Mucosa of stomach (tissue), 1 donor: ENCODE measurements around the gene NEUROD6.

Experiments used
- H3K27me3 ChIP-seq: one replicate; pipeline ENCODE4 v1.7.0; 2013; ENCODE audit warnings: mild to moderate bottlenecking, low read length; ENCODE audit not compliant: control insufficient read depth, insufficient read depth
- H3K36me3 ChIP-seq: one replicate; pipeline ENCODE4 v1.7.0; 2013; ENCODE audit warnings: low read length; ENCODE audit not compliant: control insufficient read depth, insufficient read depth
- H3K4me1 ChIP-seq: one replicate; pipeline ENCODE4 v1.7.0; 2013; ENCODE audit warnings: mild to moderate bottlenecking, low read length; ENCODE audit not compliant: control insufficient read depth, insufficient read depth
- H3K4me3 ChIP-seq: one replicate; pipeline ENCODE4 v1.7.0; 2013; ENCODE audit warnings: low read length
- H3K9ac ChIP-seq: one replicate; pipeline ENCODE4 v1.7.0; 2013; ENCODE audit warnings: mild to moderate bottlenecking, low read length, moderate library complexity
- H3K9me3 ChIP-seq: one replicate; pipeline ENCODE4 v1.7.0; 2013; ENCODE audit warnings: mild to moderate bottlenecking, low read length, moderate library complexity; ENCODE audit not compliant: control insufficient read depth
- donor health status: Pancreatic carcinoma.

NEUROD6 gene

GRCh38 chr7:31345421-31345820, 4.9 kb upstream of the NEUROD6 start:
- Histone ChIP-seq H3K4me3 (no peak overlapping the region), H3K27me3 (no peaks in the 10 kb centered on the region), H3K4me1 (no peaks in the 10 kb centered on the region), H3K36me3 (no peaks in the 10 kb centered on the region), H3K9me3 (no peaks in the 10 kb centered on the region), H3K9ac (no peak overlapping the region)

- Histone ChIP-seq H3K36me3 (no peaks in the 10 kb centered on the region), H3K4me3 (no peak overlapping the region), H3K4me1 (no peaks in the 10 kb centered on the region), H3K9ac (no peak overlapping the region), H3K9me3 (no peaks in the 10 kb centered on the region), H3K27me3 (no peaks in the 10 kb centered on the region)
Measured at GRCh38 chr7:31343516-31344305, 3.2 kb upstream of the NEUROD6 start.

- Histone ChIP-seq H3K4me1 (no peaks in the 10 kb centered on the region), H3K27me3 (peaks cover 14% of the 10 kb centered on the region), H3K4me3 (no peak overlapping the region), H3K36me3 (no peaks in the 10 kb centered on the region), H3K9ac (no peak overlapping the region), H3K9me3 (no peaks in the 10 kb centered on the region)
Measured at GRCh38 chr7:31341141-31341540, 615 bp upstream of the NEUROD6 start.

- Histone ChIP-seq H3K4me3 (no peak overlapping the region), H3K4me1 (no peaks in the 10 kb centered on the region), H3K27me3 (peaks cover 22% of the 10 kb centered on the region), H3K9ac (no peak overlapping the region), H3K36me3 (no peaks in the 10 kb centered on the region), H3K9me3 (no peaks in the 10 kb centered on the region)
Measured at GRCh38 chr7:31340051-31340450, 475 bp downstream of the NEUROD6 start.

- Histone ChIP-seq H3K9ac (no peak overlapping the region), H3K9me3 (no peaks in the 10 kb centered on the region), H3K4me1 (no peaks in the 10 kb centered on the region), H3K36me3 (no peaks in the 10 kb centered on the region), H3K27me3 (peaks cover 22% of the 10 kb centered on the region), H3K4me3 (no peak overlapping the region)
Measured at GRCh38 chr7:31338706-31339105, 1.8 kb downstream of the NEUROD6 start.

- H3K9me3 ChIP-seq, result no peaks in the 10 kb centered on the region
- no peak overlapping the region for H3K9ac ChIP-seq
- H3K36me3 ChIP-seq, result no peaks in the 10 kb centered on the region
- no peaks in the 10 kb centered on the region for H3K4me1 ChIP-seq
- no peak overlapping the region for H3K4me3 ChIP-seq
- peaks cover 22% of the 10 kb centered on the region for H3K27me3 ChIP-seq
Measured at GRCh38 chr7:31337002-31337565, 3.4 kb downstream of the NEUROD6 start.

GRCh38 chr7:31336202-31337001, 4.1 kb downstream of the NEUROD6 start:
- Histone ChIP-seq H3K4me3 (no peak overlapping the region), H3K27me3 (peaks cover 22% of the 10 kb centered on the region)

GRCh38 chr7:31335884-31336201, 4.7 kb downstream of the NEUROD6 start:
- peaks cover 22% of the 10 kb centered on the region for H3K27me3 ChIP-seq
- no peak overlapping the region for H3K4me3 ChIP-seq
- no peak overlapping the region for H3K9ac ChIP-seq

More at GRCh38 chr7:31336202-31337001, 4.1 kb downstream of the NEUROD6 start:
- H3K9ac ChIP-seq, result no peak overlapping the region
- H3K4me1 ChIP-seq, result no peaks in the 10 kb centered on the region
- H3K36me3 ChIP-seq, result no peaks in the 10 kb centered on the region
- H3K9me3 ChIP-seq, result no peaks in the 10 kb centered on the region

GRCh38 chr7:31335161-31335856, 5.2 kb downstream of the NEUROD6 start:
- H3K9ac ChIP-seq, result no peak overlapping the region
- H3K9me3 ChIP-seq, result no peaks in the 10 kb centered on the region
- no peaks in the 10 kb centered on the region for H3K36me3 ChIP-seq
- H3K27me3 ChIP-seq, result peaks cover 22% of the 10 kb centered on the region
- no peak overlapping the region for H3K4me3 ChIP-seq
- H3K4me1 ChIP-seq, result no peaks in the 10 kb centered on the region

More at GRCh38 chr7:31335884-31336201, 4.7 kb downstream of the NEUROD6 start:
- Histone ChIP-seq H3K36me3 (no peaks in the 10 kb centered on the region), H3K9me3 (no peaks in the 10 kb centered on the region), H3K4me1 (no peaks in the 10 kb centered on the region)

GRCh38 chr7:31333291-31333690, 7.2 kb downstream of the NEUROD6 start:
- no peaks in the 10 kb centered on the region for H3K36me3 ChIP-seq
- H3K4me3 ChIP-seq, result no peak overlapping the region
- no peaks in the 10 kb centered on the region for H3K9me3 ChIP-seq
- peaks cover 19% of the 10 kb centered on the region for H3K27me3 ChIP-seq
- H3K9ac ChIP-seq, result no peak overlapping the region
- no peaks in the 10 kb centered on the region for H3K4me1 ChIP-seq

GRCh38 chr7:31327071-31327470, 13.5 kb downstream of the NEUROD6 start:
- H3K4me1 ChIP-seq, result no peaks in the 10 kb centered on the region

GRCh38 chr7:31326416-31326815, 14.1 kb downstream of the NEUROD6 start:
- Histone ChIP-seq H3K4me3 (no peak overlapping the region), H3K36me3 (no peaks in the 10 kb centered on the region), H3K9me3 (no peaks in the 10 kb centered on the region), H3K9ac (no peak overlapping the region), H3K27me3 (no peaks in the 10 kb centered on the region), H3K4me1 (no peaks in the 10 kb centered on the region)

More at GRCh38 chr7:31327071-31327470, 13.5 kb downstream of the NEUROD6 start:
- Histone ChIP-seq H3K4me3 (no peak overlapping the region), H3K27me3 (no peaks in the 10 kb centered on the region), H3K36me3 (no peaks in the 10 kb centered on the region), H3K9me3 (no peaks in the 10 kb centered on the region), H3K9ac (no peak overlapping the region)
